Thyroid gland (tissue), 4 donors: ENCODE results near the gene CUEDC2.

ENCODE experiments used
- CTCF ChIP-seq, 6 experiments: fragments of 200-600 bp in 3 of 6; fragments of 450-650 bp in 3 of 6; sonication (generic) in 3 of 6; IDR thresholded peaks; one replicate each; pipeline ENCODE4 v1.5.1; 2016 to 2019; ENCODE audit warnings: antibody characterized with exemption in 6 of 6, mild to moderate bottlenecking in 2 of 6, inconsistent platforms in 1 of 6, moderate library complexity in 1 of 6
- POLR2A ChIP-seq, 2 donors: fragments of 450-650 bp; IDR thresholded peaks; one replicate each; pipeline ENCODE4 v1.6.1; 2017; ENCODE audit warnings: antibody characterized with exemption in 2 of 2, mild to moderate bottlenecking in 2 of 2, moderate library complexity in 1 of 2

- TF ChIP-seq CTCF (IDR thresholded peaks at IDR 0.05) (no peak), POLR2A (IDR thresholded peaks at IDR 0.05) (no peak)
Measured at GRCh38 chr10:102437515-102437914, 5.1 kb upstream of the CUEDC2 start.
